ENCODE data around the gene FGG.

DNA sequence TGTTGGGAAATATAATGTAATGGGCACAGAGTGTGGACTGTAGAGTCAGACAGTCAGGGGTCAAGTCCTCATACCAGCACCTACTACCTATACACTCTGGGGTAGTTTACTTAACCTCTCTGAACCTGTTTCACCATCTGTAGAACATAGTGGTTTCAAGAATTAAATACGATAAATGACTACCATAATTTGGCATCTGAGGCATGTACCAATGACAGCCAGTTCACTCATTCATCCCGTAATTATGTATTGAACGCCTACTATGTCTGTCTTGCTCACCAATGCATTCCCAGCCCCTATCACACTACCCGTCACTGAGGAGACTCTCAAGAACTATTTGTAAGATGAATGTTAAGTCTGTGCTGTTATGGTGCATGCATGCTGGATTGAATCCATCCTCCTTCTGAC, 51.6 kb downstream of the FGG start:
- TF ChIP-seq, protein P1, sequence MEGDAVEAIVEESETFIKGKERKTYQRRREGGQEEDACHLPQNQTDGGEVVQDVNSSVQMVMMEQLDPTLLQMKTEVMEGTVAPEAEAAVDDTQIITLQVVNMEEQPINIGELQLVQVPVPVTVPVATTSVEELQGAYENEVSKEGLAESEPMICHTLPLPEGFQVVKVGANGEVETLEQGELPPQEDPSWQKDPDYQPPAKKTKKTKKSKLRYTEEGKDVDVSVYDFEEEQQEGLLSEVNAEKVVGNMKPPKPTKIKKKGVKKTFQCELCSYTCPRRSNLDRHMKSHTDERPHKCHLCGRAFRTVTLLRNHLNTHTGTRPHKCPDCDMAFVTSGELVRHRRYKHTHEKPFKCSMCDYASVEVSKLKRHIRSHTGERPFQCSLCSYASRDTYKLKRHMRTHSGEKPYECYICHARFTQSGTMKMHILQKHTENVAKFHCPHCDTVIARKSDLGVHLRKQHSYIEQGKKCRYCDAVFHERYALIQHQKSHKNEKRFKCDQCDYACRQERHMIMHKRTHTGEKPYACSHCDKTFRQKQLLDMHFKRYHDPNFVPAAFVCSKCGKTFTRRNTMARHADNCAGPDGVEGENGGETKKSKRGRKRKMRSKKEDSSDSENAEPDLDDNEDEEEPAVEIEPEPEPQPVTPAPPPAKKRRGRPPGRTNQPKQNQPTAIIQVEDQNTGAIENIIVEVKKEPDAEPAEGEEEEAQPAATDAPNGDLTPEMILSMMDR (IDR thresholded peaks at IDR 0.05) = no peak
- TF ChIP-seq POLR2A (IDR thresholded peaks at IDR 0.05) = no peak

All from esophagus squamous epithelium (tissue), 4 donors.